ENCODE results near the gene CDCP2.

- no peak for TF ChIP-seq CTCF (IDR thresholded peaks at IDR 0.05)
- no peak for TF ChIP-seq ZFX (IDR thresholded peaks at IDR 0.05; ENCODE audit: borderline replicate concordance)
Measured at GRCh38 chr1:54172614-54173599, 20.1 kb upstream of the CDCP2 start.

Measured in 22Rv1 (cell line).